ENCODE data around the gene ERGIC1. TPM values are rescaled to one million over a fixed set of nuclear protein-coding genes. Genes with fewer than 3 reads are reported as not detected.
"Not testable (repeated sequence)": the region's sequence is repeated elsewhere in the genome, so short reads cannot be mapped to it uniquely, and the experiment has no call there.

ERGIC1 gene
- total RNA-seq, 2 donors from 2014 or later, result 173 to 191 TPM

- H3K27me3 ChIP-seq, result no peaks in the 10 kb centered on the region
- no peak for DNase-seq
- no peak overlapping the region for H3K9ac ChIP-seq (ENCODE audit: low read depth in 2 of 2, low read length in 2 of 2)
- TF ChIP-seq, protein P1, sequence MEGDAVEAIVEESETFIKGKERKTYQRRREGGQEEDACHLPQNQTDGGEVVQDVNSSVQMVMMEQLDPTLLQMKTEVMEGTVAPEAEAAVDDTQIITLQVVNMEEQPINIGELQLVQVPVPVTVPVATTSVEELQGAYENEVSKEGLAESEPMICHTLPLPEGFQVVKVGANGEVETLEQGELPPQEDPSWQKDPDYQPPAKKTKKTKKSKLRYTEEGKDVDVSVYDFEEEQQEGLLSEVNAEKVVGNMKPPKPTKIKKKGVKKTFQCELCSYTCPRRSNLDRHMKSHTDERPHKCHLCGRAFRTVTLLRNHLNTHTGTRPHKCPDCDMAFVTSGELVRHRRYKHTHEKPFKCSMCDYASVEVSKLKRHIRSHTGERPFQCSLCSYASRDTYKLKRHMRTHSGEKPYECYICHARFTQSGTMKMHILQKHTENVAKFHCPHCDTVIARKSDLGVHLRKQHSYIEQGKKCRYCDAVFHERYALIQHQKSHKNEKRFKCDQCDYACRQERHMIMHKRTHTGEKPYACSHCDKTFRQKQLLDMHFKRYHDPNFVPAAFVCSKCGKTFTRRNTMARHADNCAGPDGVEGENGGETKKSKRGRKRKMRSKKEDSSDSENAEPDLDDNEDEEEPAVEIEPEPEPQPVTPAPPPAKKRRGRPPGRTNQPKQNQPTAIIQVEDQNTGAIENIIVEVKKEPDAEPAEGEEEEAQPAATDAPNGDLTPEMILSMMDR (IDR thresholded peaks at IDR 0.05), result no peak
- peaks cover 20% of the 10 kb centered on the region for H3K4me1 ChIP-seq
- H3K27ac ChIP-seq, result no peak overlapping the region
- no peak overlapping the region for H3K4me3 ChIP-seq
- intact Hi-C loops (cut with DNase I), result no loop called here
- H3K36me3 ChIP-seq, result no peaks in the 10 kb centered on the region
- H3K9me3 ChIP-seq, result no peaks in the 10 kb centered on the region
Observed at GRCh38 chr5:172844577-172844838, 10.5 kb downstream of the ERGIC1 start.

DNA sequence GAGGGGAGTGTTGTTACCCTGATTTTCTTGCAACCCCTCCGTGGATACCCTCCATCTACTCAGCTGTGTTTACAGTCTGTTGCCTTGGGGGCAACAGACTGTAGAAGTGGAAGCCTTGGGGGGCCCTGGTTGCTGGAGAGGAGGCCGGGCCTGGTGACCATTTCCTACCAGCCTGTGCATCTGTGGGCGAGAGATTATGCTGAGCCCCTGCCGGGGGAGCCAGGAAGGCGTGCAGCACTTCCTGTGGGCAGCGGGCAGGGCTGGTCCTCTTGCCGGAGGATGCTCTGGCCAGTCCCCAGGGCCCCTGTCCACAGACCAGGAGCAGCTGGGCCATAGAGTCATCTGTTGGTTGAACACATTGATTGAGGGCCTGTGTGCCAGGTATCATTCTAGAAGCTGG lies 11.1 kb downstream of the ERGIC1 start:
- no peak overlapping the region for H3K27ac ChIP-seq
- no peaks in the 10 kb centered on the region for H3K9me3 ChIP-seq
- intact Hi-C loops (cut with DNase I), result loop anchor here (5.0 kb wide), 1 partner anchor 73 kb away; the partner anchor contains the start of gene DUSP1
- TF ChIP-seq, protein P1 (IDR thresholded peaks at IDR 0.05), result no peak
- DNase-seq, result no peak
- H3K4me3 ChIP-seq, result no peak overlapping the region
- no peak overlapping the region for H3K9ac ChIP-seq (ENCODE audit: low read depth in 2 of 2, low read length in 2 of 2)
- H3K4me1 ChIP-seq, result peaks cover 22% of the 10 kb centered on the region
- H3K36me3 ChIP-seq, result no peaks in the 10 kb centered on the region
- no peaks in the 10 kb centered on the region for H3K27me3 ChIP-seq

- TF ChIP-seq, protein P1 (IDR thresholded peaks at IDR 0.05), result no peak
- no peak overlapping the region for H3K27ac ChIP-seq
- intact Hi-C loops (cut with DNase I), result loop anchor here (5.0 kb wide), 1 partner anchor 73 kb away; the partner anchor contains the start of gene DUSP1
Observed at GRCh38 chr5:172845576-172845975, 11.5 kb downstream of the ERGIC1 start.

GRCh38 chr5:172846249-172846648 lies 12.2 kb downstream of the ERGIC1 start:
- no peaks in the 10 kb centered on the region for H3K36me3 ChIP-seq
- peak overlapping the region in 1 of 2 donors; percentile 73 for H3K9ac ChIP-seq (ENCODE audit: low read depth in 2 of 2, low read length in 2 of 2)
- TF ChIP-seq, protein P1 (IDR thresholded peaks at IDR 0.05), result no peak
- DNase-seq, result no peak
- no peak overlapping the region for H3K4me3 ChIP-seq
- H3K27ac ChIP-seq, result peak overlapping the region; percentile 25
- H3K4me1 ChIP-seq, result peaks cover 27% of the 10 kb centered on the region
- no peaks in the 10 kb centered on the region for H3K9me3 ChIP-seq
- intact Hi-C loops (cut with DNase I), result loop anchor here (5.0 kb wide), 1 partner anchor 74 kb away; the partner anchor contains the start of gene DUSP1
- no peaks in the 10 kb centered on the region for H3K27me3 ChIP-seq

More at GRCh38 chr5:172845576-172845975, 11.5 kb downstream of the ERGIC1 start:
- H3K9ac ChIP-seq (ENCODE audit: low read depth in 2 of 2, low read length in 2 of 2), result peak overlapping the region in 1 of 2 donors; percentile 73
- no peaks in the 10 kb centered on the region for H3K9me3 ChIP-seq
- H3K4me1 ChIP-seq, result peaks cover 27% of the 10 kb centered on the region
- H3K27me3 ChIP-seq, result no peaks in the 10 kb centered on the region
- no peak overlapping the region for H3K4me3 ChIP-seq
- no peak for DNase-seq
- H3K36me3 ChIP-seq, result no peaks in the 10 kb centered on the region

DNA sequence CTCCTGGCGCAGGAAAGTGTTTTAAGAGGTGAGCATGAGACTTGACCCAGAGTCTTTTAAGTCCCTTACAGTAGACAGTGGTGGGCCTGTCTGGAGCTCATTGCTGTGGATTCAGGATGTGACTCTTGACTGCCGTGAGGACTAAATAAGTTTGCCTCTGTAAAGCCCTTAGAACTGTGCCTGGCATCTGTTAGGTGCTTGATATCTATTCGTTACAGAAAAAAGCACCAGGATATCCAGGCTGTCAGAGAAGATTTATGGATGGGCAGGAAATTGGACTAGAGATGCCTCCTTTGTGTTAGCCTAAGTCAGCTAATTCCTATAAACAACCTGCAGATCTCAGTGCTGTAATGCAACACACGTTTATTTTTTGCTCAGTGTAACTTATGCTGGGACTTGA lies 12.6 kb downstream of the ERGIC1 start:
- H3K4me1 ChIP-seq, result peaks cover 27% of the 10 kb centered on the region

DNA sequence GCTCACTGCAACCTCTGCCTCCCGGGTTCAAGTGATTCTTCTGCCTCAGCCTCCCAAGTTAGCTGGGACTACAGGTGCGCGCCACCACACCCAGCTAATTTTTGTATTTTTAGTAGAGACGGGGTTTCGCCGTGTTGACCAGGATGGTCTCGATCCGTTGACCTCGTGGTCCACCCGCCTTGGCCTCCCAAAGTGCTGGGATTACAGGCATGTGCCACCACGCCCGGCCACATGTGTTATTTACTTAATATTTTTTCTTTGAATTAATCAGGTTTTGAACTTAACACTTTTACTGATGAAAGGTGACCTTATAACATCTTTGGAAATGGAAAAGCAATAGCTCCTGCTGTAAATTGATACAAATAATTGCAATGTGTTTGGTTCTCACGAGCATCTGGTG lies 13.5 kb downstream of the ERGIC1 start:
- not testable (repeated sequence) for H3K9me3 ChIP-seq; H3K27ac ChIP-seq; DNase-seq; H3K9ac ChIP-seq (ENCODE audit: low read depth in 2 of 2, low read length in 2 of 2); H3K27me3 ChIP-seq; H3K36me3 ChIP-seq; H3K4me3 ChIP-seq
- intact Hi-C loops (cut with DNase I), result loop anchor here (5.0 kb wide), 1 partner anchor 75 kb away; the partner anchor contains the start of gene DUSP1
- H3K4me1 ChIP-seq, result peaks cover 27% of the 10 kb centered on the region

More for the DNA sequence above, 12.6 kb downstream of the ERGIC1 start:
- Histone ChIP-seq H3K9me3 (no peaks in the 10 kb centered on the region), H3K4me3 (no peak overlapping the region), H3K27me3 (no peaks in the 10 kb centered on the region), H3K9ac (ENCODE audit: low read depth in 2 of 2, low read length in 2 of 2) (peak overlapping the region in 1 of 2 donors; percentile 73), H3K36me3 (no peaks in the 10 kb centered on the region), H3K27ac (peak overlapping the region; percentile 25)
- TF ChIP-seq, protein P1 (IDR thresholded peaks at IDR 0.05), result no peak
- intact Hi-C loops (cut with DNase I), result loop anchor here (5.0 kb wide), 1 partner anchor 74 kb away; the partner anchor contains the start of gene DUSP1
- DNase-seq, result no peak
